ENCODE data around the gene CFAP68. TPM values are rescaled to one million over a fixed set of nuclear protein-coding genes. Genes with fewer than 3 reads are reported as not detected.

Gene CFAP68
- total RNA-seq, 1 donor from 2014 or later: 26.0 TPM

- intact Hi-C loops (cut with micrococcal nuclease): loop anchor here (5.0 kb wide), 1 partner anchor 256 kb away; no protein-coding TSS in a partner anchor
- peaks cover 46% of the 10 kb centered on the region for H3K36me3 ChIP-seq
Measured at GRCh38 chr11:111843661-111844060, 35.7 kb upstream of the CFAP68 start.

DNA sequence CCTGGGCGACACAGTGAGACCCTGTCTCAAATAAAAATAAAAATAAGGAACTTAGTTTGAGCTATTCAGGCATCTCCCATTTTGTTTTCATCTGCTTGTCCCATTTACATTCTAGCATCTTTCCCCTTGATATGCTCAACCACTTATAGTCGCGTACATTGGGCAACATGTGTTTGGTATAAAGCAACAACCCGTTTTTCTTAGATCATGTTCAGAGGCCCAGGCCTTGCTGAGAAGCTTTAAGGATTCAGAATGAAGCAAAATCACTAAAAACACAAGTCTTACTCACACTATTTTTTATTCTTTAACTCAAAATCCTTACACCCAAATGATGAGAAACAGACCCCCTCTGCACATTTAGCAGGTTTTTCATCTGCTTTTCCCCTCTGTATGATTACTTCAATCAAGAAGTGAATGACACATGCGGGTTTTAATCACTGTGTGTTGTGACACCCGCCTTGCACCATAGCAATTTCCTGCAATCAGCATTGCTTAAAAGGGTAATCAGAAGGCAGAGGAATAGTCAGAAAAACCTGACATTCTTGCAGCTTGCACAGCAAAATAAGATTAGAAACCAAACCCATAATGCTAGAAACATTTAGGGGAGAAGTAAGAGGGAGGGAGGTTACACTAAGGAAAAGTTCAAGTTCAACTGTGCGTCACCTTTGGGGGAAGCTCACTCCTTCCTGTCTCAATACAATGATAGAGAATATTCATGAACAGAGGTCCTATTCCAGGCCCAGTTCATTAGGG, 33.9 kb upstream of the CFAP68 start:
- Histone ChIP-seq H3K36me3 (peaks cover 63% of the 10 kb centered on the region), H3K4me3 (no peak overlapping the region), H3K9me3 (replicated peaks) (no peaks in the 10 kb centered on the region), H3K27me3 (ENCODE audit: low read depth) (no peaks in the 10 kb centered on the region), H3K27ac (replicated peaks) (no peak overlapping the region), H3K4me1 (peaks cover 5% of the 10 kb centered on the region)
- intact Hi-C loops (cut with micrococcal nuclease): no loop called here
- no peak for DNase-seq
- no peak for TF ChIP-seq CTCF (IDR thresholded peaks at IDR 0.05; ENCODE audit: borderline replicate concordance)

More at GRCh38 chr11:111843661-111844060, 35.7 kb upstream of the CFAP68 start:
- Histone ChIP-seq H3K4me3 (no peak overlapping the region), H3K9me3 (replicated peaks) (no peaks in the 10 kb centered on the region), H3K27me3 (ENCODE audit: low read depth) (no peaks in the 10 kb centered on the region), H3K27ac (replicated peaks) (no peak overlapping the region), H3K4me1 (peaks cover 12% of the 10 kb centered on the region)
- no peak for TF ChIP-seq CTCF (IDR thresholded peaks at IDR 0.05; ENCODE audit: borderline replicate concordance)
- no peak for DNase-seq

DNA sequence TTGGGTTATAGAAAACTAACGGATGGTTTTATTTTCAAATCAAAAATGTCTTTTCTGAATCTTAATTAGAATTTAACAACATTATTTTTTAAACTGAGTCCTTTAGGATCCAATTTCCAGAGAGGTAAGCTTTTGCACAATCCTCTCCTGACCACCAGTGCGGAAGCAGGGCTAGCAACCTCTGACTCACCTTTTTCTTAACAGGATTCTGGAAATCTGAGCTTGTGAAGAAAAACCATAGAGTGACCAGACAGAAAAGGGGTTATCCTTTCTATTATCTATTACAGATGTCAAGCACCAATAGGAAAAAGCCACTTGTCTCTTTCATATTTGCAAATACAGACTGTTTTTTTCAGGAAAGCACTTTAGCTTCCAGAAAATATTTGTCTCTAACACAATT, 33.3 kb upstream of the CFAP68 start:
- TF ChIP-seq CTCF (IDR thresholded peaks at IDR 0.05; ENCODE audit: borderline replicate concordance): no peak

DNA sequence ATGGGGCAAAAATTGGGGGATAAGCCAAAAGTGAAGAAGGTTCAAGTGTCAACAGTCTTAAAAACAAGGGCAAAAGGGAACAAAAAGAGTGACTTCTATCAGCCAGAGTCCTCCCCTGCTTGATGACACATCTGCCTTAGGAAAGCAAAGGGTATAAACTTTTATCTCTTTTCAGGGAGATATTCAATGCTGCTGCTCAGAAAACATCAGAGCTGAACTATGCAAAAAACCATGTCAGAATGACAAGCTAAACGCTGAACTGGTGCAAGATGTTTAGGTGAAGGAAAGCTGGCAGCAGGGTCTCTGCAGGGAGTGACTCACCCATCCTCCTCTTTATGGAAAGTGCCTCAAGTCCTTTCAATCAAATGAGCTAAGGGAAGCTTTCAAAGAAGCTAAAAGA, 32.7 kb upstream of the CFAP68 start:
- H3K9me3 ChIP-seq (replicated peaks): no peaks in the 10 kb centered on the region
- H3K4me1 ChIP-seq: no peaks in the 10 kb centered on the region
- no peaks in the 10 kb centered on the region for H3K27me3 ChIP-seq (ENCODE audit: low read depth)
- no peak overlapping the region for H3K4me3 ChIP-seq
- no peak for DNase-seq
- no peak for TF ChIP-seq CTCF (IDR thresholded peaks at IDR 0.05; ENCODE audit: borderline replicate concordance)
- H3K27ac ChIP-seq (replicated peaks): no peak overlapping the region
- intact Hi-C loops (cut with micrococcal nuclease): no loop called here
- peaks cover 74% of the 10 kb centered on the region for H3K36me3 ChIP-seq

More for the DNA sequence above, 33.3 kb upstream of the CFAP68 start:
- DNase-seq: no peak
- H3K4me3 ChIP-seq: no peak overlapping the region
- no peaks in the 10 kb centered on the region for H3K9me3 ChIP-seq (replicated peaks)
- H3K27me3 ChIP-seq (ENCODE audit: low read depth): no peaks in the 10 kb centered on the region
- intact Hi-C loops (cut with micrococcal nuclease): no loop called here
- H3K36me3 ChIP-seq: peaks cover 69% of the 10 kb centered on the region
- peaks cover 4% of the 10 kb centered on the region for H3K4me1 ChIP-seq
- no peak overlapping the region for H3K27ac ChIP-seq (replicated peaks)

DNA sequence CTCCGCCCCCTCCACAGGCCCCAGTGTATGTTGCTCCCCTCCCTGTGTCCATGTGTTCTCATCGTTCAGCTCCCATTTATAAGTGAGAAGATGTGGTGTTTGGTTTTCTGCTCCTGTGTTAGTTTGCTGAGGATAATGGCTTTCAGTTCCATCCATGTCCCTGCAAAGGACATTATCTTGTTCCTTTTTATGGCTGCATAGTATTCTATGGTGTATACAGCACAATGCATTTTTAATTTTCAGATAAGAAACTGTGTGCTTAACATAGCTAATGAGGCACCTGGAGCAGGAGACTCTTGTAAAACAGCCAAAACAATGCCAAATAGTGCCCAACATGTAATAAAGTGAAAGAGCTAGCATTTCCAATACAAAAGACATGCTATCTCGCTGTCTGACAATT, 29.7 kb upstream of the CFAP68 start:
- peaks cover 86% of the 10 kb centered on the region for H3K36me3 ChIP-seq
- H3K4me1 ChIP-seq: no peaks in the 10 kb centered on the region
- no peaks in the 10 kb centered on the region for H3K27me3 ChIP-seq (ENCODE audit: low read depth)
- intact Hi-C loops (cut with micrococcal nuclease): no loop called here
- no peak for TF ChIP-seq CTCF (IDR thresholded peaks at IDR 0.05; ENCODE audit: borderline replicate concordance)
- H3K27ac ChIP-seq (replicated peaks): no peak overlapping the region
- H3K9me3 ChIP-seq (replicated peaks): no peaks in the 10 kb centered on the region
- no peak for DNase-seq
- no peak overlapping the region for H3K4me3 ChIP-seq
